Fibroblast of skin of abdomen (primary cell): ENCODE data around the gene PCDHA1.
A peak's percentile ranks its signal among the peaks of the same experiment; 100 is the strongest.
"Not testable (repeated sequence)": the region's sequence is repeated elsewhere in the genome, so short reads cannot be mapped to it uniquely, and the experiment has no call there.

Source experiments
- DNase-seq: peaks from one replicate; pipeline ENCODE4 v3.0.0-alpha.2; 2013

The PCDHA1 gene

DNA sequence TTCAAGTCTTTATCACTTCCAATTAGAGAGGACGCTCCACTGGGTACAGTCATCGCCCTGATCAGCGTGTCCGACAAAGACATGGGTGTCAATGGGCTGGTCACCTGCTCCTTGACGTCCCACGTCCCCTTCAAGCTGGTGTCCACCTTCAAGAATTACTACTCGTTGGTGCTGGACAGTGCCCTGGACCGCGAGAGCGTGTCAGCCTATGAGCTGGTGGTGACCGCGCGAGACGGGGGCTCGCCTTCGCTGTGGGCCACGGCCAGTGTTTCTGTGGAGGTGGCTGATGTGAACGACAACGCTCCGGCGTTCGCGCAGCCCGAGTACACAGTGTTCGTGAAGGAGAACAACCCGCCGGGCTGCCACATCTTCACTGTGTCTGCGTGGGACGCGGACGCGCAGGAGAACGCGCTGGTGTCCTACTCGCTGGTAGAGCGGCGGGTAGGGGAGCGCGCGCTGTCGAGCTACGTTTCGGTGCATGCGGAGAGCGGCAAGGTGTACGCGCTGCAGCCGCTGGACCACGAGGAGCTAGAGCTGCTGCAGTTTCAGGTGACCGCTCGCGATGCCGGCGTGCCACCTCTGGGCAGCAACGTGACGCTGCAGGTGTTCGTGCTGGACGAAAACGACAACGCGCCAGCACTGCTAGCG, 22.4 kb downstream of the PCDHA1 start:
- DNase-seq, result not testable (repeated sequence)

DNA sequence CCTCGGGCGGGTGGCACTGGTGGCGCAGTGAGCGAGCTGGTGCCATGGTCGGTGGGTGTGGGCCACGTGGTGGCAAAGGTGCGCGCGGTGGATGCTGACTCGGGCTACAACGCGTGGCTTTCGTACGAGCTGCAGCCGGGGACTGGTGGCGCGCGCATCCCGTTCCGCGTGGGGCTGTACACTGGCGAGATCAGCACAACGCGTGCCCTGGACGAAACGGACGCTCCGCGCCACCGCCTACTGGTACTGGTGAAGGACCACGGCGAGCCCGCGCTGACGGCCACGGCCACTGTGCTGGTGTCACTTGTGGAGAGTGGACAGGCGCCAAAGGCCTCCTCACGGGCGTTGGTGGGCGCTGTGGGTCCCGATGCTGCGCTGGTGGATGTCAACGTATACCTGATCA, 22.9 kb downstream of the PCDHA1 start:
- no peak for DNase-seq

DNA sequence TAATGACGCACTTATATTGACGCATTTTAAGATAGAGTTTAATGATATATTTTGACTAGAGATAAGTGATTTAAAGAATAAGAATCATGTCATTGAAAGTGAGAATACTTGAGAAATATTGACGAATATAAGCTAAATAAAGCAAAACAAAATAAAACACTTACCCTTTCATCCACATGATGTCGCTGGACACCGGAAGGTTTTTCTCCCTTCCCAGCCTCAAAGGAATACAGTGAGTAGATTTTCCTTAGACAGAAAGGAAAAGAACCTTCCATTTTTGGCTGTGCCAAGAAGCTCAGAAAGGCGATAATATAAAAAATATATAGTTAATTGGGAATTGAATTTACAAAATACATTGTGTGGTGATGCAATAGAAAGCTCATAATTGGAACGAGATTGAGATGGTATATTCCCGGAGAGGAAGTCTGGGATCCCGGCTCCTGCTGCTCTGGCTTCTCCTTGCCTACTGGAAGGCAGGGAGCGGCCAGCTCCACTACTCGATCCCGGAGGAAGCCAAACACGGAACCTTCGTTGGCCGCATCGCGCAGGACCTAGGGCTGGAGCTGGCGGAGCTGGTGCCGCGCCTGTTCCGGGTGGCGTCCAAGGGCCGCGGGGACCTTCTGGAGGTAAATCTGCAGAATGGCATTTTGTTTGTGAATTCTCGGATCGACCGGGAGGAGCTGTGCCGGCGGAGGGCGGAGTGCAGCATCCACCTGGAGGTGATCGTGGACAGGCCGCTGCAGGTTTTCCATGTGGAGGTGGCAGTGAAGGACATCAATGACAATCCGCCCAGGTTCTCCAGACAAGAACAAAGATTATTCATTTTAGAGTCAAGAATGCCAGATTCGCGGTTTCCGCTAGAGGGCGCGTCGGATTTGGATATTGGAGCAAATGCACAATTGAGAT, 35.7 kb downstream of the PCDHA1 start, which contains the start of gene PCDHA5:
Gene PCDHA5 (plus strand): TSS at position 239 of the 906 bp plus-strand sequence.
- no peak for DNase-seq

DNA sequence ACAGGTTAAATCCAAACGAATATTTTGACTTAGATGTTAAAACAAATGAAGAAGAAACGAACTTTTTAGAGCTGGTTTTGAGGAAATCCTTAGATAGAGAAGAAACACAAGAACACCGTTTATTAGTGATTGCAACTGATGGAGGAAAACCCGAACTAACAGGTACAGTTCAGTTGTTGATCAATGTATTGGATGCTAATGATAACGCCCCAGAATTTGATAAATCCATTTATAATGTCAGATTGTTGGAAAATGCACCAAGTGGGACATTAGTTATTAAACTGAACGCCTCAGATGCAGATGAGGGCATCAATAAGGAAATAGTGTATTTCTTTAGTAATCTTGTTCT, 36.3 kb downstream of the PCDHA1 start:
- DNase-seq, result no peak

DNA sequence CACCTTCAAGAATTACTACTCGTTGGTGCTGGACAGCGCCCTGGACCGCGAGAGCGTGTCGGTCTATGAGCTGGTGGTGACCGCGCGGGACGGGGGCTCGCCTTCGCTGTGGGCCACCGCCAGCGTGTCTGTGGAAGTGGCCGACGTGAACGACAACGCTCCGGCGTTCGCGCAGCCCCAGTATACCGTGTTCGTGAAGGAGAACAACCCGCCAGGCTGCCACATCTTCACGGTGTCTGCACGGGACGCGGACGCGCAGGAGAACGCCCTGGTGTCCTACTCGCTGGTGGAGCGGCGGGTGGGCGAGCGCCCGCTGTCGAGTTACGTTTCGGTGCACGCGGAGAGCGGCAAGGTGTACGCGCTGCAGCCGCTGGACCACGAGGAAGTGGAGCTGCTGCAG, 37.0 kb downstream of the PCDHA1 start:
- not testable (repeated sequence) for DNase-seq

DNA sequence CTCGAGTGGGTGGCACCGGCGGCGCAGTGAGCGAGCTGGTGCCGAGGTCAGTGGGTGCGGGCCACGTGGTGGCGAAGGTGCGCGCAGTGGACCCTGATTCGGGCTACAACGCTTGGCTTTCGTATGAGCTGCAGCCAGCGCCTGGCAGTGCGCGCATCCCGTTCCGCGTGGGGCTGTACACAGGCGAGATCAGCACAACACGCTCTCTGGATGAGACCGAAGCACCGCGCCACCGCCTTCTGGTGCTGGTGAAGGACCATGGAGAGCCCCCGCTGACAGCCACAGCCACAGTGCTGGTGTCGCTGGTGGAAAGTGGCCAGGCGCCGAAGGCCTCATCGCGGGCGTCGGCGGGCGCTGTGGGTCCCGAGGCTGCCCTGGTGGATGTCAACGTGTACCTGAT, 37.5 kb downstream of the PCDHA1 start:
- no peak for DNase-seq

DNA sequence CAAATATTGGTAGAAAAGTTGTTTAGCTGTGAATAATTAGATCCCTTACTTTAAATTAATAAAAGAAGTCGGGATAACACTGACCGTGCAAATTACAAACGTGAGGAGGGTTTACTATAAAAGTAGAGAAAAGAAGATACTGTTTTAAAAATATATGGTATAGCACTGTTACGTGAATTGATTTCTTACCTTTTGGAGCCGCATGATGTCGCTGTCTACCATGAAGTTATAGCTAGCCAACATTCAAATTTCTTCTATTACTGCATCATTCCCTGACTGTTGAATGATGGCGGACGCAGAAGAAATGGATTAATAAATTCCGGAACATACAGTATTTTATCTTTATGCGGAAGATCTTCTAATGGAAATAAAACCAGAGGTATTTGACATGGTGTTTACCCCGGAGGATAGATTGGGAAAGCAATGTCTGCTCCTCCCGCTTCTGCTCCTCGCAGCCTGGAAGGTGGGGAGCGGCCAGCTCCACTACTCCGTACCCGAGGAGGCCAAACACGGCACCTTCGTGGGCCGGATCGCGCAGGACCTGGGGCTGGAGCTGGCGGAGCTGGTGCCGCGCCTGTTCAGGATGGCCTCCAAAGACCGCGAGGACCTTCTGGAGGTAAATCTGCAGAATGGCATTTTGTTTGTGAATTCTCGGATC, 41.9 kb downstream of the PCDHA1 start, which contains the start of gene PCDHA6:
Gene PCDHA6 (plus strand): TSS at position 257 of the 658 bp plus-strand sequence. CDS start 132 bp downstream, at position 389.
- no peak for DNase-seq

DNA sequence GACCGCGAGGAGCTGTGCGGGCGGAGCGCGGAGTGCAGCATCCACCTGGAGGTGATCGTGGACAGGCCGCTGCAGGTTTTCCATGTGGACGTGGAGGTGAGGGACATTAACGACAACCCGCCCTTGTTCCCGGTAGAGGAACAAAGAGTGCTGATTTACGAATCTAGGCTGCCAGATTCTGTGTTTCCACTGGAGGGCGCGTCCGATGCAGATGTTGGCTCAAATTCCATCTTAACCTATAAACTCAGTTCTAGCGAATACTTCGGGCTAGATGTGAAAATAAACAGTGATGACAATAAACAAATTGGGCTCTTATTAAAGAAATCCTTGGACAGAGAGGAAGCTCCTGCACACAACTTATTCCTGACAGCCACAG, 42.4 kb downstream of the PCDHA1 start:
- DNase-seq, result no peak

DNA sequence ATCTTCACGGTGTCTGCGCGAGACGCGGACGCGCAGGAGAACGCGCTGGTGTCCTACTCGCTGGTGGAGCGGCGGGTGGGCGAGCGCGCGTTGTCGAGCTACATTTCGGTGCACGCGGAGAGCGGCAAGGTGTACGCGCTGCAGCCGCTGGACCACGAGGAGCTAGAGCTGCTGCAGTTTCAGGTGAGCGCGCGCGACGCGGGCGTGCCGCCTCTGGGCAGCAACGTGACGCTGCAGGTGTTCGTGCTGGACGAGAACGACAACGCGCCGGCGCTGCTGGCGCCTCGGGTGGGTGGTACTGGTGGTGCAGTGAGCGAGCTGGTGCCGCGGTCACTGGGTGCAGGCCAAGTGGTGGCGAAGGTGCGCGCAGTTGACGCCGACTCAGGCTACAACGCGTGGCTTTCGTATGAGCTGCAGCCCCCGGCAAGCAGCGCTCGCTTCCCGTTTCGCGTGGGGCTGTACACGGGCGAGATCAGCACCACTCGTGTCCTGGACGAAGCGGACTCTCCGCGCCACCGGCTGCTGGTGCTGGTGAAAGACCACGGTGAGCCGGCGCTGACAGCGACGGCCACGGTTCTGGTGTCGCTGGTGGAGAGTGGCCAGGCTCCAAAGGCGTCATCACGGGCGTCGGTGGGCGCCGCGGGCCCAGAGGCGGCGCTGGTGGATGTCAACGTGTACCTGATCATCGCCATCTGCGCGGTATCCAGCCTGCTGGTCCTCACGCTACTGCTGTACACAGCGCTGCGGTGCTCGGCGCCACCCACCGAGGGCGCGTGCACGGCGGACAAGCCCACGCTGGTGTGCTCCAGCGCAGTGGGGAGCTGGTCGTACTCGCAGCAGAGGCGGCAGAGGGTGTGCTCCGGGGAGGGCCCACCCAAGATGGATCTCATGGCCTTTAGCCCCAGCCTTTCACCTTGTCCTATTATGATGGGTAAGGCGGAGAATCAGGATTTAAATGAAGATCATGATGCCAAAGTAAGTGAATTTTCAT, 43.9 kb downstream of the PCDHA1 start:
- not testable (repeated sequence) for DNase-seq

DNA sequence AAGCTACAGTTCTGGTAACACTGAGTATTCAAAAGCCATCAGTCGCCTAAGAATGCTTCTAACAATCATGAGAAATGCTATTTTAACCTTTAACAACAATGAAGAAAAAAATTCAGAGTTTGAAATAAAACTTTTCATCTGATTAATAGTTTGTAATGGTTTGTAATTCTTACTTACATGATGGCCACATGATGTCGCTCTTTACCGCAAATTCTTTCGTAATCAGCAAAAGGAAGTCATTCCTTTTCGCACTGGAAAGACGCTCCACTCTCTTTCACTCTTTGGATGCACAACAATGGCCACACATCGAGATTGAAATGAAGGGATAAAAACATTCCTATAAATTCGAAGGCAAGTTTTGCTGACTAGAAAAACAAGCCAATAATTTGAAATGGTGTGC, 48.1 kb downstream of the PCDHA1 start, which contains the start of gene PCDHA7:
Gene PCDHA7 (plus strand): TSS at position 277 of the 400 bp plus-strand sequence. CDS start 115 bp downstream, at position 392.
- DNase-seq, result peak; percentile 25

DNA sequence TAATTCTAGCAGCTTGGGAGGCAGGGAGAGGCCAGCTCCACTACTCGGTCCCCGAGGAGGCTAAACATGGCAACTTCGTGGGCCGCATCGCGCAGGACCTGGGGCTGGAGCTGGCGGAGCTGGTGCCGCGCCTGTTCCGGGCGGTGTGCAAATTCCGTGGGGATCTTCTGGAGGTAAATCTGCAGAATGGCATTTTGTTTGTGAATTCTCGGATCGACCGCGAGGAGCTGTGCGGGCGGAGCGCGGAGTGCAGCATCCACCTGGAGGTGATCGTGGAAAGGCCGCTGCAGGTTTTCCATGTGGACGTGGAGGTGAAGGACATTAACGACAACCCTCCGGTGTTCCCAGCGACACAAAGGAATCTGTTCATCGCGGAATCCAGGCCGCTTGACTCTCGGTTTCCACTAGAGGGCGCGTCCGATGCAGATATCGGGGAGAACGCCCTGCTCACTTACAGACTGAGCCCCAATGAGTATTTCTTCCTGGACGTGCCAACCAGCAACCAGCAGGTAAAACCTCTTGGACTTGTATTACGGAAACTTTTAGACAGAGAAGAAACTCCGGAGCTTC, 48.6 kb downstream of the PCDHA1 start:
- not testable (repeated sequence) for DNase-seq

DNA sequence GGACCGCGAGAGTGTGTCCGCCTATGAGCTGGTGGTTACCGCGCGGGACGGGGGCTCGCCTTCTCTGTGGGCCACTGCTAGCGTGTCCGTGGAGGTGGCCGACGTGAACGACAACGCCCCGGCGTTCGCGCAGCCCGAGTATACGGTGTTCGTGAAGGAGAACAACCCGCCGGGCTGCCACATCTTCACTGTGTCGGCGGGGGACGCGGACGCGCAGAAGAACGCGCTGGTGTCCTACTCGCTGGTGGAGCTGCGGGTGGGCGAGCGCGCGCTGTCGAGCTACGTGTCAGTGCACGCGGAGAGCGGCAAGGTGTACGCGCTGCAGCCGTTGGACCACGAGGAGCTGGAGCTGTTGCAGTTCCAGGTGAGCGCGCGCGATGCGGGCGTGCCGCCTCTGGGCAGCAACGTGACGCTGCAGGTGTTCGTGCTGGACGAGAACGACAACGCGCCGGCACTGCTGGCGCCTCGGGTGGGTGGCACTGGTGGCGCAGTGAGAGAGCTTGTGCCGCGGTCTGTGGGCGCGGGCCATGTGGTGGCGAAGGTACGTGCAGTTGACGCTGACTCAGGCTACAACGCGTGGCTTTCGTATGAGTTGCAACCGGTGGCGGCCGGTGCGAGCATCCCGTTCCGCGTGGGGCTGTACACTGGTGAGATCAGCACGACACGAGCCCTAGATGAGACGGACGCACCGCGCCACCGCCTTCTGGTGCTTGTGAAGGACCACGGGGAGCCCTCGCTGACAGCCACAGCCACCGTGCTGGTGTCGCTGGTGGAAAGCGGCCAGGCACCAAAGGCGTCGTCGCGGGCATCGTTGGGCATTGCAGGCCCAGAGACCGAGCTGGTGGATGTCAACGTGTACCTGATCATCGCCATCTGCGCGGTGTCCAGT, 49.9 kb downstream of the PCDHA1 start:
- no peak for DNase-seq

DNA sequence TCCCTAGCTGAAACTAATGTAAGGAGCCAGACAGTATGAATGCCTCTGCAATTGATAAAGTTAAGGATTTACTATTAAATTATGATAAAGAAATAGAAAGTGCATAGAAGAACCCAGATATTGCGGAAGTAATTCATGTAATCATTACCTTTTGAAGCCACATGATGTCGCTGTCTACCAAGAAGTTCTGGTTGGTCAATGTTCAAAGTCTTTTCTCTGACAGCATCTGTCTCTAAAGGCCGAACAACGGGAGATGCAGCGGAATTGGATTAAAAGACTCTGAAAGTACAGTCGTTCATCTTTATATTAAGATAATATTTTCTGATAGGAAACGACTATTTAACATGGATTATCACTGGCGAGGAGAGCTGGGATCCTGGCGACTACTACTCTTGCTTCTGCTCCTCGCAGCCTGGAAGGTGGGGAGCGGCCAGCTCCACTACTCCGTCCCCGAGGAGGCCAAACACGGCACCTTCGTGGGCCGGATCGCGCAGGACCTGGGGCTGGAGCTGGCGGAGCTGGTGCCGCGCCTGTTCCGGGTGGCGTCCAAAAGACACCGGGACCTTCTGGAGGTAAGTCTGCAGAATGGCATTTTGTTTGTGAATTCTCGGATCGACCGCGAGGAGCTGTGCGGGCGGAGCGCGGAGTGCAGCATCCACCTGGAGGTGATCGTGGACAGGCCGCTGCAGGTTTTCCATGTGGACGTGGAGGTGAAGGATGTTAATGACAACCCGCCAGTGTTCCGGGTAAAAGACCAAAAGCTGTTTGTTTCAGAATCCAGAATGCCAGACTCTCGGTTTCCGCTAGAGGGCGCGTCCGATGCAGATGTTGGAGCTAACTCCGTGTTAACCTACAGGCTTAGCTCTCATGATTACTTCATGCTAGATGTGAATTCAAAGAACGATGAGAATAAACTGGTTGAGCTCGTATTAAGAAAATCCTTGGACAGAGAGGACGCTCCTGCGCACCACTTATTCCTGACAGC, 55.3 kb downstream of the PCDHA1 start, which contains the start of gene PCDHA8:
Gene PCDHA8 (plus strand): TSS at position 210 of the 985 bp plus-strand sequence. CDS start 135 bp downstream, at position 345.
- no peak for DNase-seq

DNA sequence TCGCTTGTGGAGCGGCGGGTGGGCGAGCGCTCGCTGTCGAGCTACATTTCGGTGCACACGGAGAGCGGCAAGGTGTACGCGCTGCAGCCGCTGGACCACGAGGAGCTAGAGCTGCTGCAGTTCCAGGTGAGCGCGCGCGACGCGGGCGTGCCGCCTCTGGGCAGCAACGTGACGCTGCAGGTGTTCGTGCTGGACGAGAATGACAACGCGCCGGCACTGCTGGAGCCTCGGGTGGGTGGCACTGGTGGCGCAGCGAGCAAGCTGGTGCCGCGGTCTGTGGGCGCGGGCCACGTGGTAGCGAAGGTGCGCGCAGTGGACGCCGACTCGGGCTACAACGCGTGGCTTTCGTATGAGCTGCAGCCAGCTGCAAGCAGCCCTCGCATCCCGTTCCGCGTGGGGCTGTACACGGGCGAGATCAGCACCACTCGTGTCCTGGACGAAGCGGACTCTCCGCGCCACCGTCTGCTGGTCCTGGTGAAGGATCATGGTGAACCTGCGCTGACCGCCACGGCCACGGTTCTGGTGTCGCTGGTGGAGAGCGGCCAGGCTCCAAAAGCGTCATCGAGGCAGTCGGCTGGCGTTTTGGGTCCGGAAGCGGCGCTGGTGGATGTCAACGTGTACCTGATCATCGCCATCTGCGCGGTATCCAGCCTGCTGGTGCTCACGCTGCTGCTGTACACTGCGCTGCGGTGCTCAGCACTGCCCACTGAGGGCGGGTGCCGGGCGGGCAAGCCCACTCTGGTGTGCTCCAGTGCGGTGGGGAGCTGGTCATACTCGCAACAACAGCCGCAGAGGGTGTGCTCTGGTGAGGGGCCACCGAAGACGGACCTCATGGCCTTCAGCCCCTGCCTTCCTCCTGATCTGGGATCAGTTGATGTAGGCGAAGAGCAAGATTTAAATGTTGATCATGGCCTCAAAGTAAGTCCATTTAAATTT, 57.1 kb downstream of the PCDHA1 start:
- DNase-seq, result no peak

DNA sequence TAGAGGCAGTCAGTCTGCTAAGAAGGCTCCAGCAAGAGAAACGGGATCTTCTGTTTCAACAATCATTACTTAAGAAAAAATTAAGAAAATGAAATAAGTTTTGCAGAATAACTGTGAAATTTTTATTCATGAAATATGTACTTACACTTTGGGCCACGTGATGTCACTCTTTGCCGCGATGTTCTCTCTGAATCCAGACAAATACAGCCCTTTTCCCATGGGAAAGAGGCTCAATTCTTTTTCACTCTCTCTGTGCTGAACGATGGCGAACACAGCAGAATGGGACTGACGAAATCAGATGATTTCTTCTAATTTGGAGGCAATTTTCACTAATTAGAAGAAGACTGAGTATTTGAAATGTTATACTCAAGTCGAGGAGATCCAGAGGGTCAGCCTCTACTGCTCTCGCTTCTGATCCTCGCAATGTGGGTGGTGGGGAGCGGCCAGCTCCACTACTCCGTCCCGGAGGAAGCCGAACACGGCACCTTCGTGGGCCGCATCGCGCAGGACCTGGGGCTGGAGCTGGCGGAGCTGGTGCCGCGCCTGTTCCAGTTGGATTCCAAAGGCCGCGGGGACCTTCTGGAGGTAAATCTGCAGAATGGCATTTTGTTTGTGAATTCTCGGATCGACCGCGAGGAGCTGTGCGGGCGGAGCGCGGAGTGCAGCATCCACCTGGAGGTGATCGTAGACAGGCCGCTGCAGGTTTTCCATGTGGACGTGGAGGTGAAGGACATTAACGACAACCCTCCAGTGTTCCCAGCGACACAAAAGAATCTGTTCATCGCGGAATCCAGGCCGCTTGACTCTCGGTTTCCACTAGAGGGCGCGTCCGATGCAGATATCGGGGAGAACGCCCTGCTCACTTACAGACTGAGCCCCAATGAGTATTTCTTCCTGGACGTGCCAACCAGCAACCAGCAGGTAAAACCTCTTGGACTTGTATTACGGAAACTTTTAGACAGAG, 62.5 kb downstream of the PCDHA1 start, which contains the start of gene PCDHA9:
Gene PCDHA9 (plus strand): TSS at position 244 of the 964 bp plus-strand sequence. CDS start 114 bp downstream, at position 358.
- DNase-seq, result not testable (repeated sequence)
